ENCODE measurements around the gene MDGA2.

DNA sequence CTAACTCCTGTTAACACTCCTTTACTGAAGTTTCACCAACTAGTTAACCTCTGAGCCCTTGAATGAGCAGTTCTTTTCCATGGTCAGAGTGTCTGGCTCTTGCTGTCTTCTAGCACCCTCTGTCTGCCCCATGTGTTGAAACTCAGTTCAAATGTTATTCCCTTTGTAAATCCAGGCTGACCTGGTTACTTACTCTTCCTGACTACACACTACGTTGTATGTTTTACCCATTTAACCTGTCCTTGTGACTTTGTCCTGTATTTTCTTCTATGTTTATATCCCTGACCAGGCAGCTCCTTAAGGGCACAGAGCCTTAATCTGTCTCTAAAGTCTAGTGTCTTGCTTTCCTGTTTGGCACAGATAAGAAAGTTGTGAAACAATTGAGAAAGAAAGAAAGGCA is 634.9 kb downstream of the MDGA2 start:
- TF ChIP-seq, protein P1, sequence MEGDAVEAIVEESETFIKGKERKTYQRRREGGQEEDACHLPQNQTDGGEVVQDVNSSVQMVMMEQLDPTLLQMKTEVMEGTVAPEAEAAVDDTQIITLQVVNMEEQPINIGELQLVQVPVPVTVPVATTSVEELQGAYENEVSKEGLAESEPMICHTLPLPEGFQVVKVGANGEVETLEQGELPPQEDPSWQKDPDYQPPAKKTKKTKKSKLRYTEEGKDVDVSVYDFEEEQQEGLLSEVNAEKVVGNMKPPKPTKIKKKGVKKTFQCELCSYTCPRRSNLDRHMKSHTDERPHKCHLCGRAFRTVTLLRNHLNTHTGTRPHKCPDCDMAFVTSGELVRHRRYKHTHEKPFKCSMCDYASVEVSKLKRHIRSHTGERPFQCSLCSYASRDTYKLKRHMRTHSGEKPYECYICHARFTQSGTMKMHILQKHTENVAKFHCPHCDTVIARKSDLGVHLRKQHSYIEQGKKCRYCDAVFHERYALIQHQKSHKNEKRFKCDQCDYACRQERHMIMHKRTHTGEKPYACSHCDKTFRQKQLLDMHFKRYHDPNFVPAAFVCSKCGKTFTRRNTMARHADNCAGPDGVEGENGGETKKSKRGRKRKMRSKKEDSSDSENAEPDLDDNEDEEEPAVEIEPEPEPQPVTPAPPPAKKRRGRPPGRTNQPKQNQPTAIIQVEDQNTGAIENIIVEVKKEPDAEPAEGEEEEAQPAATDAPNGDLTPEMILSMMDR (IDR thresholded peaks at IDR 0.05; ENCODE audit: borderline replicate concordance, extremely low read depth, low read length, poor library complexity, severe bottlenecking), result no peak
- TF ChIP-seq EZH2 (IDR thresholded peaks at IDR 0.05; ENCODE audit: borderline replicate concordance, low read depth, low read length, severe bottlenecking), result no peak
